SK-N-DZ (cell line): Measurements from ENCODE around the gene TMEM238L. TPM values are rescaled to one million over a fixed set of nuclear protein-coding genes. Genes with fewer than 3 reads are reported as not detected.
"Not testable (repeated sequence)": the region's sequence is repeated elsewhere in the genome, so short reads cannot be mapped to it uniquely, and the experiment has no call there.

ENCODE experiments used
- DNase-seq: peaks from one replicate; pipeline ENCODE4 v3.0.0-alpha.2; 2015; ENCODE audit warnings: low spot score
- polyA plus RNA-seq, 2 experiments: library from polyadenylated mRNA; depleted of rRNA; stranded (reverse); fragments of >200 nt; gene quantifications; 2 replicates each; pipeline ENCODE4 v1.2.3, GENCODE V29; 2014

The TMEM238L gene, protein sequence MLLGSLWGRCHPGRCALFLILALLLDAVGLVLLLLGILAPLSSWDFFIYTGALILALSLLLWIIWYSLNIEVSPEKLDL
- polyA plus RNA-seq (2014; cell fraction: cytosol; rRNA removed): not detected in 2 replicates
- polyA plus RNA-seq (2014; cell fraction: nucleus; rRNA removed): not detected in 2 replicates

- no peak for DNase-seq
These were observed at the start of gene TMEM238L for GRCh38 chr17:10803830-10804475. TSS of gene TMEM238L (minus strand) at chr17:10804099. CDS start at chr17:10803963, 136 bp downstream.

DNA sequence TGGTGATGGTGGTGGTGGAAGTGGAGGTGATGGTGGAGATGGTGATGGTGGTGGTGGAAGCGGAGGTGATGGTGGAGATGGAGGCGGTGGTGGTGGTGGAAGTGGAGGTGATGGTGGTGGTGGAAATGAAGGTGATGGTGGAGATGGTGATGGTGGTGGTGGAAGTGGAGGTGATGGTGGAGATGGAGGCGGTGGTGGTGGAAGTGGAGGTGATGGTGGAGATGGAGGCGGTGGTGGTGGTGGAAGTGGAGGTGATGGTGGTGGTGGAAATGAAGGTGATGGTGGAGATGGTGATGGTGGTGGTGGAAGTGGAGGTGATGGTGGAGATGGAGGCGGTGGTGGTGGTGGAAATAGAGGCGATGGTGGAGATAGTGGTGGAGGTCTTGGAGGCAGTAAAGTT is 42.7 kb upstream of the TMEM238L start:
- DNase-seq: not testable (repeated sequence)

DNA sequence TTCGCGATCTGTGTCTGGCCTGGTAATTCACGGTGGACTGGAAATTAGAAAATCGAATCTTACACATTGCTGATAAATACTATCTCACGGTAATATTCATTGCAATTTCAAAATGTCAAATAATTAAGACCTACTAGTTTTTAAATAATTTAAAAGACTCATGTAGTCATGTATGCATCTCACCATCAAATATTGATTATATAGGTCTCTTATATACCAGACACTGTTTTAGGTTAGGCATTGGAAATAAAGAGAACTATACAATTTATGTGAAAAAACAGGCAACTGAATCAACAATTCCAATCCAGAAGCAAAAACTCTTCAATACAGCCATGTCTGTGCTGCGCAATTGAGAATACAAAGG is 41.5 kb upstream of the TMEM238L start:
- DNase-seq: no peak

DNA sequence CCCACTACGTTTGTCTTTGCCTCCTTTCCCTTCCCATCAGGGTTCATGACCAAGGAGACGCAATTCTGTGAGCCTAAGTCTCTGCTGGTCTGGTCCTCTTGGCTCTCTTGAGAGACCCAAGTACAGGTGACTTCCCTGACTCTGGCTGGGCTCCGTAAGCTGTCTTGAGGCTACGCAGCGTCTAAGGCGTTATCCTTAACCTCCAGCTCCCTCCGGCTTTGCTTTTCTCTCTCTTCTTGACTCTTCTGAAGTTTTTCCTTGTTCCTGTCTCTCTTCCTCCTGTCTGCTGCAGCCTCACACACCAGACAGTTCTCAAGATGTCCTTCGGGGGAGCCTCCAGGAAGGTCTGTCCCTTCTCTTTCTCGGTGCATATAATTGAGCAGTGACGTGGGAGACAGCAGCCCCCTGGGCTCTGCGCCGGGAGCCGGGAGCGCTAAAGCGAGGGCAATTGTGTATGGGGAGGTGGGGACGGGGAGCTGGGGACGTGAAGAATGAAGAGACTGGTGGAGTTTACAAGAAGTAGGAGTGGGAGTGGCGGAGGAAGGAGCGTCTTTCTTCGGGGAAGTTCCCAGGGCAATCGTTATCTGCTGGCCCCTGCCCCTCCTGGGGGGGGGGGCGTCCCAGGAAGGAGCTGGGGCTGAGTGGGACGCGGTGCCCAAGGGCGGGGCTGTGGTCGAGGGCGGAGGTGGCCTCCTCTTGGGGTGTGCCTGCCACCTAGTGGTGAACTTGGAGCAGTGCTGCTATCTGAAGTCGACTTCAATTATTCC is 40.9 kb upstream of the TMEM238L start:
- DNase-seq: peak; percentile 70

GRCh38 chr17:10843811-10844210 is 39.9 kb upstream of the TMEM238L start:
- no peak for DNase-seq

GRCh38 chr17:10842658-10843057 is 38.8 kb upstream of the TMEM238L start:
- DNase-seq: no peak

GRCh38 chr17:10838682-10839081 is 34.8 kb upstream of the TMEM238L start:
- no peak for DNase-seq

DNA sequence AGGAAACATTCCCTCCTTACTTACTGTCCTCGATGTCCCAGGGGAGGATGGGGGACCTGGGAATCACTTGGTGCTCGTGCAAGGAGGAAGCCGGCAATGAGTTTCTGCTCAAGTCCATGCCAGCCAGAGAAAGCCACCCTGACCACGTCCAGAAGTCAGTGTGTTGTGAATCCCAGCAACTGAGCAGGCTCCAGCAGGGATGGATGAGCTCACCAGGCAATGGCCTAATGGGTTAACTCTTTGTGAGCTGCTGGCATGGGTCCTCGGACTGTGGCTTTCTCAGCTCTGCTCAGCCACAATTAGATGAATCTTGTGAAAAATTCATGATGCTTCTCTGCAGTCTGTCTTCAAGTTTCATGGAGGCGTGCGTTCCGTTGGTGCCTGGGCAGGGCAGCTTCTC is 34.0 kb upstream of the TMEM238L start, which contains the start of gene PIRT:
TSS of gene PIRT (minus strand) at position 167 of the 400 bp plus-strand sequence. CDS start 12,442 bp downstream, outside the sequence.
- no peak for DNase-seq

GRCh38 chr17:10836966-10837590 is 33.2 kb upstream of the TMEM238L start:
- no peak for DNase-seq

DNA sequence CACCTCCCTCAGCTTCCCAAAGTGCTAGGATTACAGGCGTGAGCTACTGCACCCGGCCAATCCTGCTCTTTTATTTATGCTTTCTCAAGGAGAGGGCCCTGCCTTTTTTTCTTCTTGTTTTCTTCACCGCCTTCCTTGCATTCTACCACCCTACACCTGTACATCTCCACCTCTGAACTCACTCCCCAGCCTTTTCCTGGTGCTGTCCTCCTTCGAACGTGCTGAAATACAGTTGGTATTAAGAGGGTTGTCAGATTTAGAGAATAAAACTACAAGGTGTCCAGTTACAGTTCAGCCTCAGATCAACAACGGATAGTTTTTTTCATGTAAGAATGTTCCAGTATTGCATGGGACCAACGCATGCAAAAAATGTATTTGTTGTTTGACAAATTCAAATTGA is 32.2 kb upstream of the TMEM238L start:
- no peak for DNase-seq

- no peak for DNase-seq
These were observed 27.8 kb upstream of the TMEM238L start for GRCh38 chr17:10831696-10832095.

GRCh38 chr17:10827898-10828552 is 24.1 kb upstream of the TMEM238L start:
- DNase-seq: no peak

DNA sequence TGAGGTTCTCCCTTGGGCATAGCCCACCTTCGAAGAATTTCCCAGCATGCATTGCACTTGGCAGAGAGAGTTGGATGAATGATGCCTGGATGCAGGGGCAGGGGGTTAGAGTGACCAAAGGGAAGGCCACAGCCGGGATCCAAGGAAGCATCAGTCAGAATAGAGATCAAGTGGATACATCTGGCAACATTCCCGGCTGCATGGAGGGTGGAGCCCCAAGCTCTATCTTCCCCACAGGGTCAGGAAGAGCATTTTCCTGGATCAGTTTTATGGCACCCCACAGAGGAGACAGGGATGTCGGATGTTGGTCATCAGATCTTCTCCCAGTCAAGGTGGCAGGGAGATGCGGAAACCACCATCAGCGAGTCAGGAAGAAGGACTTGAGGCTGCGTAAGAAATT is 21.0 kb upstream of the TMEM238L start:
- no peak for DNase-seq

- no peak for DNase-seq
These were observed 17.9 kb upstream of the TMEM238L start for GRCh38 chr17:10821770-10822169.

DNA sequence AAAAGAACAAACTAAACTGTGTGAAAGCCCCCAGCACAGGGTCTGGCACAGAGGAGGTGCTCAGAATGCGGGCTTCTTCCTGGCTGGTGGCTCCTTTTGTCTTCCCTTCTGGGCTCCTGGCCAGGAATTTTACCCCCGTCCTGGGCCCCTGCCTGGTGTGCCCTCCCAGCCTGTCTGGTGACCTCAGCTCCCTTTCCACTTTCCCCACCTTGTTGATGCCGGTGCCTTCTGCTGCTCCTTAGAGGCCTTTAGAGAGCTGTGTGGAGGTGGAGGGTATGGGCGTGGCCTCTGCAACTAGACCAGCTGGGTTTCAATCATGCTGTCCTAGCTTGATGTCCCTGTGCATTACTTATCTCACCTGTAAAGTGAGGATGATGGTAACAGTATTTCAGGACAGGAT is 17.2 kb upstream of the TMEM238L start:
- DNase-seq: no peak

GRCh38 chr17:10815319-10815718 is 11.4 kb upstream of the TMEM238L start:
- no peak for DNase-seq

DNA sequence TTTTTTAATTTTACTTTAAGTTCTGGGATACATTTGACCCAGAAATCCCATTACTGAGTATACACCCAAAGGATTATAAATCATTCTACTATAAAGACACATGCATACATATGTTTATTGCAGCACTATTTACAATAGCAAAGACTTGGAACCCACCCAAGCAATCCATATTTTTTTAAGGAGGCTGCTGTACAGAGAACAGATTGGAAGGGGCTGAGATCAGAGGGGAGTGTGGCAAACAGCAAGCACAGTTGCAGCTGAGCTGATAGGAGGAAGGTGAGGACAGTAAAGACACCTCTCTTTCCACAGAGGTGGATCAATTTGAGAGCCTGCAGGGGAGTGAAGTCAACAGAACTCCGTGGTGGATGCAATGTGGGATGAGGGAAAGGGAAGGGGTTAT is 10.2 kb upstream of the TMEM238L start:
- no peak for DNase-seq

GRCh38 chr17:10812674-10813073 is 8.8 kb upstream of the TMEM238L start:
- DNase-seq: no peak

GRCh38 chr17:10809605-10810004 is 5.7 kb upstream of the TMEM238L start:
- DNase-seq: no peak

GRCh38 chr17:10807704-10808128 is 3.8 kb upstream of the TMEM238L start:
- DNase-seq: no peak

DNA sequence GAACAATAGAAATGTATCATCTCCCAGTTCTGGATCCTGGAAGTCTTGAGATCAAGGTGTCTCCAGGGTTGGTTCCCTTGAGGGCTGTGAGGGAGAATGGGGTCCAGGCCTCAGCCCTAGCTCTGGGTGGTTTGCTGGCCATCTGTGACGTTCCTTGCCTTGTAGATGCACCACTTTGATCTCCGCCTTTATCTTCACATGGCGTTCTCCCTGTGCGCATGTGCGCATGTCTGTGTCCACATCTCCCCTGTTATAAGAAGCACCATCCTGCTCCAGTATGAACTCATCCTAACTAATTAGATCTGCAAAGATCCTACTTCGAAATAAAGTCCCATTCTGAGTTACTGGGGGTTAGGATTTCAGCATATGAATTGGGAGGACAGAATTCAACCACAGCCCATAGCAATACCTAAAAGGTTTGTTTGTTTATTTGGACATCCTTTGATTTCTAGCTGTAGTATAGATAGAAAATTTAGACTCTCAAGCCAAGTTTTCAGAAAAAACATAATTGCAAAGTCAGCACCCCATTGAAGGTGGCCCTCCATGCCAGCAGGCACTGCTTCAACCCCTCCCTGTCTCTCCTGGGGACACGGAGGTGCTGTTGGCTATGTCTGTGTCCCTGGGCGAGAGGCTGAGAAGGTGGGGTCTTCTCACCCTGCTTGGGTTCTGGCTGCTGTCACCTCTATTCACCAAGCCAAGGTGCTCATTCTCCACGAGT is 2.8 kb upstream of the TMEM238L start:
- DNase-seq: no peak
